ENCODE measurements around the gene PRDX1.

The PRDX1 gene

DNA sequence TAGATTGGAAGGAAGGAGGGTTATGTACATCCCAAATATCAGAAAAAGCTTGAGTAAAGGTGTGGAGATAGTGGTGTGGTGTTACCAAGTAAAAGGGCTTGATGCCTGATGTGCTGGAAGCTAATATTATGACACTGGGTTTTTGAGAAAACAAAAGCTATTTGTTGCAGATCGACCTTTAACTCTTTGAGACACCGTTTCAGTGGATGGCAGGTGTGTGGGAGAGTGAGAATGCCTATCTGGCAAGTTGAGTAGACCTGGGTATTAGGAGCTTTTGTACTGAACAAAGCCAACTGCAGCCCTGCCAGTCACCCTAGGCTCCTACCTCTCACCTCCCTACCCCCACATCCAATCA lies 20.2 kb downstream of the PRDX1 start:
- H3K4me3 ChIP-seq (replicated peaks; ENCODE audit: low read depth, low read length): peak overlapping the region; percentile 63
- DNase-seq (ENCODE audit: extremely low read depth, low read depth): no peak
- TF ChIP-seq, protein P1, sequence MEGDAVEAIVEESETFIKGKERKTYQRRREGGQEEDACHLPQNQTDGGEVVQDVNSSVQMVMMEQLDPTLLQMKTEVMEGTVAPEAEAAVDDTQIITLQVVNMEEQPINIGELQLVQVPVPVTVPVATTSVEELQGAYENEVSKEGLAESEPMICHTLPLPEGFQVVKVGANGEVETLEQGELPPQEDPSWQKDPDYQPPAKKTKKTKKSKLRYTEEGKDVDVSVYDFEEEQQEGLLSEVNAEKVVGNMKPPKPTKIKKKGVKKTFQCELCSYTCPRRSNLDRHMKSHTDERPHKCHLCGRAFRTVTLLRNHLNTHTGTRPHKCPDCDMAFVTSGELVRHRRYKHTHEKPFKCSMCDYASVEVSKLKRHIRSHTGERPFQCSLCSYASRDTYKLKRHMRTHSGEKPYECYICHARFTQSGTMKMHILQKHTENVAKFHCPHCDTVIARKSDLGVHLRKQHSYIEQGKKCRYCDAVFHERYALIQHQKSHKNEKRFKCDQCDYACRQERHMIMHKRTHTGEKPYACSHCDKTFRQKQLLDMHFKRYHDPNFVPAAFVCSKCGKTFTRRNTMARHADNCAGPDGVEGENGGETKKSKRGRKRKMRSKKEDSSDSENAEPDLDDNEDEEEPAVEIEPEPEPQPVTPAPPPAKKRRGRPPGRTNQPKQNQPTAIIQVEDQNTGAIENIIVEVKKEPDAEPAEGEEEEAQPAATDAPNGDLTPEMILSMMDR (IDR thresholded peaks at IDR 0.05; ENCODE audit: low read depth, low read length, missing control alignments): no peak

GRCh38 chr1:45499415-45499769 lies 22.3 kb downstream of the PRDX1 start:
- TF ChIP-seq, protein P1 (IDR thresholded peaks at IDR 0.05; ENCODE audit: low read depth, low read length, missing control alignments): no peak
- H3K4me3 ChIP-seq (replicated peaks; ENCODE audit: low read depth, low read length): peak overlapping the region; percentile 63
- DNase-seq (ENCODE audit: extremely low read depth, low read depth): no peak

GRCh38 chr1:45498279-45498678 lies 23.4 kb downstream of the PRDX1 start:
- TF ChIP-seq, protein P1 (IDR thresholded peaks at IDR 0.05; ENCODE audit: low read depth, low read length, missing control alignments): no peak
- no peak for DNase-seq (ENCODE audit: extremely low read depth, low read depth)
- H3K4me3 ChIP-seq (replicated peaks; ENCODE audit: low read depth, low read length): no peak overlapping the region

GRCh38 chr1:45493116-45493697 lies 28.5 kb downstream of the PRDX1 start:
- H3K4me3 ChIP-seq (replicated peaks; ENCODE audit: low read depth, low read length): no peak overlapping the region
- TF ChIP-seq, protein P1 (IDR thresholded peaks at IDR 0.05; ENCODE audit: low read depth, low read length, missing control alignments): peak; percentile 40
- DNase-seq (ENCODE audit: extremely low read depth, low read depth): no peak

DNA sequence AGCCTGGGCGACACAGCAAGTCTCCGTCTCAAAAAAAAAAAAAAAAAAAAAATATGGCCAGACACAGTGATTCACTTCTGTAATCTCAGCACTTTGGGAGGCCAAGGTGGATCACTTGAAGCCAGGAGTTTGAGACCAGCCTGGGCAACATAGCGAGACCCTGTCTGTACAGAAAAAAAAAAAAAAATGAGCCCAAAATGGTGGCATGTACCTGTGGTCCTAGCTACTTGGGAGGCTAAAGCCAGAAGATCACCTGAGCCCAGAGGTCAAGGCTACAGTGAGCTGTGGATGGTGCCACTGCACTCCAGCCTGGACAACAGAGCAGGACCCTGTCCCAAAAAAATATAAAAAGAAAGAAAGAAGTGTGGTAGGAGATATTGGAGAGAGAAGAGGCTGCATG lies 29.0 kb downstream of the PRDX1 start:
- TF ChIP-seq, protein P1 (IDR thresholded peaks at IDR 0.05; ENCODE audit: low read depth, low read length, missing control alignments): no peak
- no peak overlapping the region for H3K4me3 ChIP-seq (replicated peaks; ENCODE audit: low read depth, low read length)
- no peak for DNase-seq (ENCODE audit: extremely low read depth, low read depth)

GRCh38 chr1:45491487-45492260 lies 30.0 kb downstream of the PRDX1 start:
- no peak for DNase-seq (ENCODE audit: extremely low read depth, low read depth)
- TF ChIP-seq, protein P1 (IDR thresholded peaks at IDR 0.05; ENCODE audit: low read depth, low read length, missing control alignments): no peak
- peak overlapping the region; percentile 53 for H3K4me3 ChIP-seq (replicated peaks; ENCODE audit: low read depth, low read length)
